Stomach (tissue), 4 donors: ENCODE results near the gene SMIM29.

Experiments used
- EP300 ChIP-seq: sonication (generic); formaldehyde crosslinking; IDR thresholded peaks from one replicate; pipeline ENCODE4 v1.6.1; 2017; ENCODE audit warnings: antibody characterized with exemption
- POLR2A ChIP-seq, 4 donors: fragments of 450-650 bp; IDR thresholded peaks; one replicate each; pipeline ENCODE4 v1.6.1; 2016; ENCODE audit warnings: antibody characterized with exemption in 4 of 4, control low read depth in 2 of 4, mild to moderate bottlenecking in 1 of 4, moderate library complexity in 1 of 4

GRCh38 chr6:34200340-34200971, 48.4 kb downstream of the SMIM29 start:
- TF ChIP-seq POLR2A (IDR thresholded peaks at IDR 0.05) (no peak), EP300 (no peak)
